WTC11 (cell line): ENCODE results near the gene NR3C2. TPM values are rescaled to one million over a fixed set of nuclear protein-coding genes. Genes with fewer than 3 reads are reported as not detected.

Experiments used
- ATAC-seq: fragments of 200-7000 bp; cut with Tn5 transposase; 2 replicates; pipeline ENCODE4 v1.10.0; 2021; ENCODE audit warnings: mild to moderate bottlenecking, moderate library complexity
- CTCF ChIA-PET: fragments of 300-600 bp; sonication (Branson Sonifier 250); formaldehyde crosslinking; loops from one replicate; lab custom pipeline; 2021; ENCODE audit warnings: antibody characterized with exemption; lab: Charles Lee
- POLR2A ChIA-PET: fragments of 350-600 bp; sonication (Branson Sonifier 250); formaldehyde crosslinking; loops from one replicate; lab custom pipeline; 2021; ENCODE audit warnings: antibody characterized with exemption; lab: Charles Lee
- DNase-seq: peaks from one replicate; pipeline ENCODE4 v3.0.0; 2021; ENCODE audit warnings: low spot score
- H3K27ac Mint-ChIP-seq: 2 replicates; pipeline ENCODE4 v1.8.0; 2021; ENCODE audit warnings: mixed read lengths
- H3K27me3 Mint-ChIP-seq: 2 replicates; pipeline ENCODE4 v1.8.0; 2021; ENCODE audit warnings: low read depth, mild to moderate bottlenecking, moderate library complexity, mixed read lengths
- H3K36me3 Mint-ChIP-seq: 2 replicates; pipeline ENCODE4 v1.8.0; 2021; ENCODE audit warnings: mixed read lengths
- H3K4me1 Mint-ChIP-seq: 2 replicates; pipeline ENCODE4 v1.8.0; 2022; ENCODE audit warnings: mixed read lengths
- H3K4me3 Mint-ChIP-seq: 2 replicates; pipeline ENCODE4 v1.8.0; 2021; ENCODE audit warnings: mild to moderate bottlenecking, moderate library complexity, mixed read lengths
- H3K9me3 Mint-ChIP-seq: 2 replicates; pipeline ENCODE4 v1.8.0; 2021; ENCODE audit warnings: mixed read lengths
- ATF2 ChIP-seq: sonication (generic); formaldehyde crosslinking; IDR thresholded peaks from 2 replicates; pipeline ENCODE4 v1.8.1; 2022; ENCODE audit warnings: low read depth, missing genetic modification reagents, borderline replicate concordance
- CBFB ChIP-seq: sonication (generic); formaldehyde crosslinking; IDR thresholded peaks from 2 replicates; pipeline ENCODE4 v1.8.1; 2022; ENCODE audit warnings: mild to moderate bottlenecking, low read depth, missing genetic modification reagents
- CREB1 ChIP-seq: sonication (generic); formaldehyde crosslinking; IDR thresholded peaks from 2 replicates; pipeline ENCODE4 v1.8.0; 2023; ENCODE audit warnings: mild to moderate bottlenecking, missing genetic modification reagents
- CREM ChIP-seq: sonication (generic); formaldehyde crosslinking; IDR thresholded peaks from 2 replicates; pipeline ENCODE4 v1.8.1; 2022; ENCODE audit warnings: mild to moderate bottlenecking, missing genetic modification reagents, moderate library complexity
- EMX1 ChIP-seq: fragments of 250-450 bp; sonication (Bioruptor Pico); IDR thresholded peaks from 2 replicates; pipeline ENCODE4 v1.8.0; 2021; ENCODE audit warnings: mild to moderate bottlenecking
- ETV6 ChIP-seq: sonication (generic); formaldehyde crosslinking; IDR thresholded peaks from 2 replicates; pipeline ENCODE4 v1.8.1; 2022; ENCODE audit warnings: mild to moderate bottlenecking, missing genetic modification reagents
- HMGXB4 ChIP-seq: sonication (generic); formaldehyde crosslinking; IDR thresholded peaks from 2 replicates; pipeline ENCODE4 v1.8.1; 2023; ENCODE audit warnings: mild to moderate bottlenecking, moderate library complexity, missing genetic modification reagents
- MAX ChIP-seq: sonication (generic); formaldehyde crosslinking; IDR thresholded peaks from 2 replicates; pipeline ENCODE4 v1.8.0; 2022; ENCODE audit warnings: mild to moderate bottlenecking, missing genetic modification reagents
- NFYB ChIP-seq: sonication (generic); formaldehyde crosslinking; conservative IDR thresholded peaks from 2 replicates; pipeline ENCODE4 v1.8.0; 2022; ENCODE audit warnings: low read depth, missing genetic modification reagents
- PRDM15 ChIP-seq: sonication (generic); formaldehyde crosslinking; IDR thresholded peaks from 2 replicates; pipeline ENCODE4 v1.8.0; 2022; ENCODE audit warnings: missing genetic modification reagents
- ZNF317 ChIP-seq: sonication (generic); formaldehyde crosslinking; IDR thresholded peaks from 2 replicates; pipeline ENCODE4 v1.8.1; 2023; ENCODE audit warnings: low read depth, mild to moderate bottlenecking, moderate library complexity, missing genetic modification reagents, borderline replicate concordance
- ZNF416 ChIP-seq: fragments of 250-450 bp; sonication (Bioruptor Pico); IDR thresholded peaks from 2 replicates; pipeline ENCODE4 v1.9.0; 2021; ENCODE audit warnings: mild to moderate bottlenecking, inconsistent platforms
- ZNF425 ChIP-seq: fragments of 250-450 bp; sonication (Bioruptor Pico); conservative IDR thresholded peaks from 2 replicates; pipeline ENCODE4 v1.9.0; 2021; ENCODE audit warnings: mild to moderate bottlenecking
- ZNF671 ChIP-seq: fragments of 250-450 bp; sonication (Bioruptor Pico); IDR thresholded peaks from 2 replicates; pipeline ENCODE4 v1.8.0; 2021; ENCODE audit warnings: mild to moderate bottlenecking
- ZSCAN18 ChIP-seq: fragments of 250-450 bp; sonication (Bioruptor Pico); IDR thresholded peaks from 2 replicates; pipeline ENCODE4 v2.1.2; 2022; ENCODE audit warnings: mild to moderate bottlenecking, moderate library complexity
- total RNA-seq: library from RNA; stranded (reverse); gene quantifications from 3 replicates; pipeline ENCODE4 v1.2.3, GENCODE V29; 2021

The NR3C2 gene
- total RNA-seq, 1 experiment from 2014 or later = 2.8 TPM

- TF ChIP-seq MAX (CRISPR knock-in tag) (no peak), PRDM15 (no peak), ZNF671 (CRISPR knock-in tag) (no peak)
These were observed 364.6 kb downstream of the NR3C2 start (continued) for GRCh38 chr4:148077581-148077980.

GRCh38 chr4:148076964-148077363, 365.2 kb downstream of the NR3C2 start:
- Mint-ChIP-seq H3K9me3 (peaks cover 35% of the 10 kb centered on the region), H3K4me1 (peaks cover 9% of the 10 kb centered on the region), H3K4me3 (no peak overlapping the region), H3K36me3 (peaks cover 44% of the 10 kb centered on the region), H3K27ac (no peak overlapping the region), H3K27me3 (peaks cover 4% of the 10 kb centered on the region; the same call in 1 of the 2 replicates)
- no peak for DNase-seq
- CTCF ChIA-PET = no interaction called here
- TF ChIP-seq NFYB (CRISPR knock-in tag) (no peak), ZNF416 (CRISPR knock-in tag) (no peak), HMGXB4 (CRISPR knock-in tag) (no peak), CREB1 (CRISPR knock-in tag) (no peak), ETV6 (CRISPR knock-in tag) (no peak), CREM (CRISPR knock-in tag) (no peak), MAX (CRISPR knock-in tag) (no peak), ZSCAN18 (CRISPR knock-in tag) (no peak), ZNF317 (CRISPR knock-in tag) (no peak), ZNF425 (CRISPR knock-in tag) (no peak), CBFB (CRISPR knock-in tag) (no peak), ZNF671 (CRISPR knock-in tag) (no peak), EMX1 (CRISPR knock-in tag) (no peak), ATF2 (CRISPR knock-in tag) (no peak)
- POLR2A ChIA-PET = no interaction called here
- no peak for ATAC-seq
